ENCODE measurements around the gene UPK1A. TPM values are rescaled to one million over a fixed set of nuclear protein-coding genes. Genes with fewer than 3 reads are reported as not detected.

UPK1A gene
- total and polyA plus RNA-seq, 2 donors, result 81.8 to 89.8 TPM

DNA sequence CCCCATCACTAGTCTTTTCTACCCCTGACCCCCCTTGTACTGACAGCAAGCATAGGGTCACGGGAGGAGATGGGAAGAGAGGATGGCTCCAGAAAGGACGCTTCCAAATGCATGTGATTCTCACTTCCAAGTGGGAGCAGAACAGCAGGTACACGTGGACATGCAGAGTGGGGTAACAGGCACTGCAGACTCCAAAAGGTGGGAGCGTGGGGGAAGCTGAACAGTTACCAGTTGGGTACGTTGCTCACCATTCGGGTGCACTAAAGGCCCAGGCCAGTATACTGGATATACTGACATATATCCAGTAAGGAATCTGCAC lies 27.0 kb upstream of the UPK1A start:
- H3K4me3 ChIP-seq (ENCODE audit: low read depth, low read length), result no peak overlapping the region
- H3K27ac ChIP-seq (ENCODE audit: low read depth), result no peak overlapping the region
- H3K4me1 ChIP-seq (ENCODE audit: insufficient read depth), result no peaks in the 10 kb centered on the region
- H3K36me3 ChIP-seq (ENCODE audit: insufficient read depth), result no peaks in the 10 kb centered on the region
- no peak for DNase-seq (ENCODE audit: extremely low spot score)
- 45% methylated on average over 6 of the region's 6 CpGs for WGBS

DNA sequence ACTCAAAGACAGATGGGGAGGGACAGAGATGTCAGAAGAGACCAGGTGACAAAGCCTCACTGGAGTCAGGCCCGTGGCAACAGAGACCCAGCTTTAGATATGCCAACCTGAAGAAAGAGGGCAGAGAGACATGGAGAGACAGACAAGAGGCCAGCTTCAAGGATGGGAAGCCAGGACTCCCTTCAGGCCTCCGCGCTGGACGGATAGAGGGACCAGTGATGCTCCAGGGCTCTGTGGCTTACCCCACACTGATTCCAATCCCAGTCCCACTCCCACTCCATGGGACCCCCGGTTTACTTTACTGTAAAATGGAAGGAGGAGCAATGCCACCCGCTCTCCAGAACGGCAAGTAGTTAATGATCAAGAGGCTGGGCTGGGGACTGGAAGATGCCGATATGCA lies 26.5 kb upstream of the UPK1A start:
- no peaks in the 10 kb centered on the region for H3K4me1 ChIP-seq (ENCODE audit: insufficient read depth)
- H3K27ac ChIP-seq (ENCODE audit: low read depth), result no peak overlapping the region
- H3K36me3 ChIP-seq (ENCODE audit: insufficient read depth), result no peaks in the 10 kb centered on the region
- no peak for DNase-seq (ENCODE audit: extremely low spot score)
- no peak overlapping the region for H3K4me3 ChIP-seq (ENCODE audit: low read depth, low read length)
- 83% methylated on average over 8 of the region's 8 CpGs for WGBS

DNA sequence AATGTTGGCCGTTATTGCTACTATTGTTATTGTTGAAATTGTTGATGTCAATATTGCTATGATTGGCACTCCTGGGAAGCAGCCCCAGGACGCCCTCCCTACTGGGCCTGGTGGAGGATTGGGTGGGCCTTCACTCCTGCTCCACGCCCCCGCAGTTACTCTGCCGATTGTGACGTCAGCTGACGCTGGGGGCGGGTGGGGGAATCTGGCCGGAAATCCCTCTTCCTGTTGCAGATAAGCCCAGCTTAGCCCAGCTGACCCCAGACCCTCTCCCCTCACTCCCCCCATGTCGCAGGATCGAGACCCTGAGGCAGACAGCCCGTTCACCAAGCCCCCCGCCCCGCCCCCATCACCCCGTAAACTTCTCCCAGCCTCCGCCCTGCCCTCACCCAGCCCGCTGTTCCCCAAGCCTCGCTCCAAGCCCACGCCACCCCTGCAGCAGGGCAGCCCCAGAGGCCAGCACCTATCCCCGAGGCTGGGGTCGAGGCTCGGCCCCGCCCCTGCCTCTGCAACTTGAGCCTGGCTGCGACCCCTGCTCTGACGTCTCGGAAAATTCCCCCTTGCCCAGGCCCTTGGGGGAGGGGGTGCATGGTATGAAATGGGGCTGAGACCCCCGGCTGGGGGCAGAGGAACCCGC lies 24.7 kb upstream of the UPK1A start, which contains the start of gene ETV2:
Gene ETV2, plus strand, starts transcription at position 231 of the 637 bp plus-strand sequence. CDS start 716 bp downstream, outside the sequence.
- 12% methylated on average over 28 of the region's 28 CpGs for WGBS

DNA sequence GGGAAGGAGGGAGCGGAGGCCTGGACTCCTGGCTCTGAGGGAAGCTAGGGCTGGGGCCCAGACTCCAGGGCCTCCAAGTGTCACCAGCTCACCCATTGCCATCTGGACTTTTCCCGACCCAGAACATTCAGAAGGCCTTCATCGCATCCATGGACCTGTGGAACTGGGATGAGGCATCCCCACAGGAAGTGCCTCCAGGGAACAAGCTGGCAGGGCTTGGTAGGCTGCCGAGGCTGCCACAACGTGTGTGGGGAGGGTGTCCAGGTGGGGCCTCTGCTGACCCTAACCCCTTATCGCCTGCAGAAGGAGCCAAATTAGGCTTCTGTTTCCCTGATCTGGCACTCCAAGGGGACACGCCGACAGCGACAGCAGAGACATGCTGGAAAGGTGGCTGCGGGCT lies 24.0 kb upstream of the UPK1A start:
- DNase-seq (ENCODE audit: extremely low spot score), result no peak
- no peaks in the 10 kb centered on the region for H3K4me1 ChIP-seq (ENCODE audit: insufficient read depth)
- no peaks in the 10 kb centered on the region for H3K36me3 ChIP-seq (ENCODE audit: insufficient read depth)
- 76% methylated on average over 10 of the region's 10 CpGs for WGBS
- H3K27ac ChIP-seq (ENCODE audit: low read depth), result no peak overlapping the region
- no peak overlapping the region for H3K4me3 ChIP-seq (ENCODE audit: low read depth, low read length)

More for the DNA sequence above, 24.7 kb upstream of the UPK1A start, which contains the start of gene ETV2:
- H3K36me3 ChIP-seq (ENCODE audit: insufficient read depth), result no peaks in the 10 kb centered on the region
- H3K4me3 ChIP-seq (ENCODE audit: low read depth, low read length), result no peak within 1 kb of the TSS
- no peak for DNase-seq (ENCODE audit: extremely low spot score)
- H3K4me1 ChIP-seq (ENCODE audit: insufficient read depth), result no peaks in the 10 kb centered on the region
- no peak within 1 kb of the TSS for H3K27ac ChIP-seq (ENCODE audit: low read depth)

DNA sequence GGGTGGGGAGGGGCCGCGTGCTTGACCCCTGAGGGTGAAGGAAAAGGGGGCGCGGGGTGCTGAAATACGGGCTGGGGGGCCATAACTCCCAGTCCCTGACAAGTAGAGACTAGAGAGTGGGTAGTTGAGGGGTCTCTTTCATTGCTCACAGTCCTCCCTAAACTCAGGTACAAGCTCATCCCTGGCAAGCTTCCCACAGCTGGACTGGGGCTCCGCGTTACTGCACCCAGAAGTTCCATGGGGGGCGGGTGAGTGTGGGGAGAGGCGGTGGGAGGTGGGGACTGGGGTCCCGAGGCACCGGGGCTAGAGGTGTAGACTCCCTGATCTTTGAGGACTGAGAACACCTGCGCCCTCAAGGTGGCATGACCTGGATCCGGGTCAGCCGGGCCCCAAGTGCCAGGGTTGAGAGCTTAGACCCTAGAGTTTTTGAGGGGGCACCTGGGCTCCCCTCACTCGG lies 23.5 kb upstream of the UPK1A start:
- no peaks in the 10 kb centered on the region for H3K36me3 ChIP-seq (ENCODE audit: insufficient read depth)
- H3K27ac ChIP-seq (ENCODE audit: low read depth), result peak overlapping the region; percentile 41
- no peak for DNase-seq (ENCODE audit: extremely low spot score)
- H3K4me3 ChIP-seq (ENCODE audit: low read depth, low read length), result peak overlapping the region; percentile 54
- 32% methylated on average over 15 of the region's 15 CpGs for WGBS
- H3K4me1 ChIP-seq (ENCODE audit: insufficient read depth), result no peaks in the 10 kb centered on the region

DNA sequence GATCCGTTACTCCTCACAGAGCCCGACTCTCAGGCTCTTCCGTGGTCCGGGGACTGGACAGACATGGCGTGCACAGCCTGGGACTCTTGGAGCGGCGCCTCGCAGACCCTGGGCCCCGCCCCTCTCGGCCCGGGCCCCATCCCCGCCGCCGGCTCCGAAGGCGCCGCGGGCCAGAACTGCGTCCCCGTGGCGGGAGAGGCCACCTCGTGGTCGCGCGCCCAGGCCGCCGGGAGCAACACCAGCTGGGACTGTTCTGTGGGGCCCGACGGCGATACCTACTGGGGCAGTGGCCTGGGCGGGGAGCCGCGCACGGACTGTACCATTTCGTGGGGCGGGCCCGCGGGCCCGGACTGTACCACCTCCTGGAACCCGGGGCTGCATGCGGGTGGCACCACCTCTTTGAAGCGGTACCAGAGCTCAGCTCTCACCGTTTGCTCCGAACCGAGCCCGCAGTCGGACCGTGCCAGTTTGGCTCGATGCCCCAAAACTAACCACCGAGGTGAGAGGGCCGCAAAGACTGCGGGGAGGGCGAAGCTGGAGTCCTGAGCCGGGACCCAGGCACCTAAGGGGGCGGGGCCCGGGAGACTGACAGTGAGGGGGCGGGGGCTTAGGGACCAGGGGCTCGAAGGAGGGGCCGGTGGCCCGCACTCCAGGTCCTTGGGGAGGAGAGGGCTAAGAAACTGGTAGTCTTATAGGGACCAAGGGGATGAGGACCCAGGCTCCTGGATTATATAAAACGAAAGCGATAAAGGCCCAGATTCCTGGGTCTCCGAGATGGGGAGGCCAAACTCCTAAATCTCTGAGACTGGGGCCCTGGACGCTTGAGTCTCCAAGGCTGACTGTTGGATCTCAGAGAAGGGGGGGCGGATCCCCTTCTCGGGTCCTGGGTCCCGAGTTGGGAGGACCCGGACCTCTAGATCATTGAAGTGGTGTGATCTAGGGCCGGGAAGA lies 22.8 kb upstream of the UPK1A start:
- H3K4me1 ChIP-seq (ENCODE audit: insufficient read depth), result no peaks in the 10 kb centered on the region
- peak; percentile 65 for DNase-seq (ENCODE audit: extremely low spot score)
- no peaks in the 10 kb centered on the region for H3K36me3 ChIP-seq (ENCODE audit: insufficient read depth)
- peak overlapping the region; percentile 54 for H3K4me3 ChIP-seq (ENCODE audit: low read depth, low read length)
- peak overlapping the region; percentile 48 for H3K27ac ChIP-seq (ENCODE audit: low read depth)
- WGBS, result 1% methylated on average over 69 of the region's 69 CpGs

DNA sequence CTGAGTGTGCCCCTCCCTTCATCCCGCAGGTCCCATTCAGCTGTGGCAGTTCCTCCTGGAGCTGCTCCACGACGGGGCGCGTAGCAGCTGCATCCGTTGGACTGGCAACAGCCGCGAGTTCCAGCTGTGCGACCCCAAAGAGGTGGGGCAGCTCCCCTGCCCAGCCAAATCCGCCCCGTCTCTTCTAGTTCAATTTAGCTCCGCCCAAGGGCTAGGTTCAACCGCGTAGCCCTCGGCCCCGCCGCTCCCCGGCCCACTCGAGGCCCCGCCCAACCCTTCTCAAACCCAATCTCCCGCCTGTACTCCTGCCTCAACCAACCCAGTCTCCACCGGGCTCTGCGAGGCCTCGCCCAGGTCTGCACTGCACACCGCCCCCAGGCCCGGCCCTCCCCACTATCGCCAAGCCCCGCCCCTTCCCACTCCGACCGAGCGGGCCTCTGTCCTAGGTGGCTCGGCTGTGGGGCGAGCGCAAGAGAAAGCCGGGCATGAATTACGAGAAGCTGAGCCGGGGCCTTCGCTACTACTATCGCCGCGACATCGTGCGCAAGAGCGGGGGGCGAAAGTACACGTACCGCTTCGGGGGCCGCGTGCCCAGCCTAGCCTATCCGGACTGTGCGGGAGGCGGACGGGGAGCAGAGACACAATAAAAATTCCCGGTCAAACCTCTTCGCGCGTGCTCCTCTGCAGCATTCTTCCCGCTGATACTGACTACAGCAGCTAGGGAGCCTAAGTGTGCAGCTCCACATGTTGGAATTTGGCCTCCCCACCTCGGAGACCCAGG lies 21.9 kb upstream of the UPK1A start:
- H3K4me3 ChIP-seq (ENCODE audit: low read depth, low read length), result peak overlapping the region; percentile 54
- no peaks in the 10 kb centered on the region for H3K36me3 ChIP-seq (ENCODE audit: insufficient read depth)
- no peaks in the 10 kb centered on the region for H3K4me1 ChIP-seq (ENCODE audit: insufficient read depth)
- under 1% methylated on average over 60 of the region's 60 CpGs for WGBS
- DNase-seq (ENCODE audit: extremely low spot score), result peak; percentile 82
- peak overlapping the region; percentile 76 for H3K27ac ChIP-seq (ENCODE audit: low read depth)

DNA sequence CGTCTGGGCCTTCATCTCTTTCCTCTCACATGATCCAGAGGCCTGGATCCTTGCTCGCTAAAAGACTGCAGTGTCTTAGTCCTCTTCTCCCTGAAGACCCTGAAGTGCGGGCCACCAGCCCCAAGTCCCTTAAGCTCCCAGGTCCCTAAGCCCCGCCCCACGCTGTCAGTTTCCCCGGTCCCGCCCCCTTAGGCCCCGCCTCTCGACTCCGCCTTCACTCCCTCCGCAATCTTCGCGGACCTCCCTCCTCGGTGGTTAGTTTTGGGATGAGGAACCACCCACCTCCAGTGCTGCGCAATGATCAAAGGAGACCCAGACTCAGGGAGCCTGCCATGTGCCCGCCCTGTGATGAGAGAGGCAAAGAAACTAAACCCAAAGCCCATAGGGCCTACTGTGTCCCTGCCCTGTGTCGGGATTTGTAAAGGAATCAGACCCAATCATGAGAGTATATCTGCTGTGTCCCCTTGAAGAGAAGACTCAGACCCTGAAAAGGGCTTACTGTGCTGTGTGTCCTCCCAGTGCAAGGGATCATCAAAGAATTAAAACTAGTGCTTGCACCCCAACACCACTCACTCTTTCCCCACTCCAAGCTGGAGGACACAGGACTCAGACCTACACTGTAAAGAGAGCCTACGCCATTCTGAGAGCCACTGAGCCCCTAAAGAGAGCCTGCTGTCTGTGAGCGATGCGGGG lies 21.2 kb upstream of the UPK1A start:
- H3K4me3 ChIP-seq (ENCODE audit: low read depth, low read length), result peak overlapping the region; percentile 54
- no peaks in the 10 kb centered on the region for H3K4me1 ChIP-seq (ENCODE audit: insufficient read depth)

DNA sequence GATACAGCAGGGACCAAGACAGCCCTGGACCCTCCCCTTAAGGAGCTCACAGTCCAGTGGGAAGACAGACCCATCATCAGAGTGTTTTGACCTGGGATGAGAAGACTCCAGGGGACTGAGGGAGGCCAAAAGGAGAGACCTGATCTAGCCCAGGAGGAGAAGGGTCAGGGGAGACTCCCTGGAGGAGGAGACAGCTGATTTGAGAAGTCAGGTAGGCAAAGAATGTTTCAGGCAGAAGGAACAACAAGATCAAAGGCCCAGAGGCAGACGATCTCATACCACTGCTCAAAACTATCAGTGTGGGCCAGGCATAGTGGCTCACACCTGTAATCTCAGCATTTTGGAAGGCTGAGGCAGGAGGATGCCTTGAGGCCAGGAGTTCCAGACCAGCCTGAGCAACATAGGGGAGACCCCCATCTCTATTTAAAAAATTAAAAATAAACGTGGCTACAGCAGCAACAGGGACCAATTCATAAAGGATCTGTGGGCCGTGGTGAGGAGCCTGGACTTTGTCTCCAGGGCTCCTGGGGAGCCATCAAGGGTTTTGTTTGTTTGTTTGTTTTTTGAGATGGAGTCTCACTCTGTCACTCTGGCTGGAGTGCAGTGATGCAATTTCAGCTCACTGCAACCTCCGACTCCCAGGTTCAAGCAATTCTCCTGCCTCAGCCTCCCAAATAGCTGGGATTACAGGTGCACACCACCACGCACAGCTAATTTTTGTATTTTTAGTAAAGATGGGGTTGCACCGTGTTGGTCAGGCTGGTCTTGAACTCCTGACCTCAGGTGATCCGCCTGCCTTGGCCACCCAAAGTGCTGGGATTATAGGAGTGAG lies 20.4 kb upstream of the UPK1A start:
- Histone ChIP-seq H3K4me1 (ENCODE audit: insufficient read depth) (no peaks in the 10 kb centered on the region), H3K27ac (ENCODE audit: low read depth) (no peak overlapping the region)

More for the DNA sequence above, 21.2 kb upstream of the UPK1A start:
- Histone ChIP-seq H3K27ac (ENCODE audit: low read depth) (no peak overlapping the region), H3K36me3 (ENCODE audit: insufficient read depth) (no peaks in the 10 kb centered on the region)
- WGBS, result 15% methylated on average over 20 of the region's 20 CpGs
- no peak for DNase-seq (ENCODE audit: extremely low spot score)

DNA sequence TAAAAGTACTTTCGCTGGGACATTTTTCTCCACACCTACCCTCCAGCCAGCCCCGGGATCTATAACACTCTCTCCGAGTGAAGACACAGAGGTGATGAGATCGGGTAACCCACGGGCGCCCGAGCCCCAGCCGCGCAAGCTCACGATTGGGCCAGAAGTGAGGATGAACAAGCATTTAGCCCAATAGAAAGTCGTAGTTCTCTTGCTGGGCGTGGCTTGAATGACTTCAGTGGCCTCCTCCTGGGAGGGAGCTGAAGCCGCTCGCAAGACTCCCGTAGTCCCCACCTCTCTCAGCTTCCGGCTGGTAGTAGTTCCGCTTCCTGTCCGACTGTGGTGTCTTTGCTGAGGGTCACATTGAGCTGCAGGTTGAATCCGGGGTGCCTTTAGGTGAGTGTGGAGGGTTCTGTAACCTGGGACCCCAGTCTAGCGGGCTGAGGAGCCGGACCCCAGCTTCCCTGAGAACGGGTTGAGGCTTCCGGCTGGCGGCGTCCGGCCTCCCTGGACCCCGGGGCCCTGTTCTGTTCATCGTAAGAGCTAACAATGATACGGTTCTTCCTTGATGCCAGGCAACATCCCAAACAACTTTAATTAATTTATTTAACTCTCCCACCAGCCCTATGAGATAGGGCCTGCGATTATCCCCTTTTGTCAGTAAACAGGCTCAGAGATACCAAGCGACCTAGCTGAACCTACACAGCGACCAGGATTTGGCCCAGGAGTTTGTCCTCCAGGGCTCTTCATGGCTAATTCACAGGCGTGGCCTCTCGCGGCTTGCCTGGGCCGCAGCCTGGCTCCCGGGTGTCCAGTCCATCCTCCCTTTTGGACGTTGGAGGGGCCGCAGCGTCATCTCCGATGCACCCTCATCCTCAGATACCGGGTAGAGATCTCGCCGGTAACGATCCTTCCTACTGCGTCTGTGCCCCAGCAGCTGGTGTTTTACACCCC lies 18.0 kb upstream of the UPK1A start, which contains the start of gene COX6B1:
Gene COX6B1, plus strand, starts transcription at position 307 of the 945 bp plus-strand sequence. CDS start 2,921 bp downstream, outside the sequence.
- H3K27ac ChIP-seq (ENCODE audit: low read depth), result peak within 1 kb of the TSS; percentile 84
- no peaks in the 10 kb centered on the region for H3K36me3 ChIP-seq (ENCODE audit: insufficient read depth)
- under 1% methylated on average over 46 of the region's 46 CpGs for WGBS
- peak within 1 kb of the TSS; percentile 86 for H3K4me3 ChIP-seq (ENCODE audit: low read depth, low read length)
- no peaks in the 10 kb centered on the region for H3K4me1 ChIP-seq (ENCODE audit: insufficient read depth)
- peak; percentile 94 for DNase-seq (ENCODE audit: extremely low spot score)

More for the DNA sequence above, 20.4 kb upstream of the UPK1A start:
- no peaks in the 10 kb centered on the region for H3K36me3 ChIP-seq (ENCODE audit: insufficient read depth)
- WGBS, result 78% methylated on average over 7 of the region's 7 CpGs
- DNase-seq (ENCODE audit: extremely low spot score), result no peak
- no peak overlapping the region for H3K4me3 ChIP-seq (ENCODE audit: low read depth, low read length)

DNA sequence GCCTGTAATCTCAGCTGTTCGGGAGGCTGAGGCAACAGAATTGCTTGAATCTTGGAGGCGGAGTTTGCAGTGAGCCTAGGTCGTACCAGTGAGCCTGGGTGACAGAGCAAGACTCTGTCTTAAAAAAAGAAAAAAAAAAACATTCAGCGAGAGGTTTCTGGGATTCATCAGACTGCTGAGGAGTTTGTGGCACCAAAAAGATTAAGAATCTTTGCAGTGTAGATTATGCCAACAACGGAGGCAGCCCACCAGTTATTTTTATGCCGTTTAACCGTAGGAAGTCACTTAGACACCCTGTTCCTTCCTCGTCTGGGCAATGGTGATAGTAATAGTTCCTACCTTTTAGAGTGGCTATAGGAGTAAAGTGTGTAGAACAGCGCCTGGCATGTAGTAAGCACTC lies 15.7 kb upstream of the UPK1A start:
- peaks cover 2% of the 10 kb centered on the region for H3K36me3 ChIP-seq (ENCODE audit: insufficient read depth)
- no peaks in the 10 kb centered on the region for H3K4me1 ChIP-seq (ENCODE audit: insufficient read depth)
- no peak for DNase-seq (ENCODE audit: extremely low spot score)
- 76% methylated on average over 9 of the region's 9 CpGs for WGBS
- no peak overlapping the region for H3K4me3 ChIP-seq (ENCODE audit: low read depth, low read length)
- H3K27ac ChIP-seq (ENCODE audit: low read depth), result no peak overlapping the region

All from urinary bladder (tissue), 4 donors.